Measurements from ENCODE around the gene LRRFIP1. TPM values are rescaled to one million over a fixed set of nuclear protein-coding genes. Genes with fewer than 3 reads are reported as not detected.

The LRRFIP1 gene
- total and polyA plus RNA-seq, 9 of the 15 experiments (the other 6 are each of a cell fraction or from before 2014, with no cell fraction given) = 13.1 to 45.2 (median 31.3) TPM

- no peaks in the 10 kb centered on the region for H3K9me3 ChIP-seq (replicated peaks; ENCODE audit: control insufficient read depth, insufficient read depth, low read depth, low read length)
- peaks cover 3% of the 10 kb centered on the region; the same call in 1 of the 3 replicates for H3K36me3 ChIP-seq (ENCODE audit: control insufficient read depth, insufficient read depth, low read length)
- peaks cover 68% of the 10 kb centered on the region for H3K79me2 ChIP-seq (ENCODE audit: control insufficient read depth, insufficient read depth, low read length)
- H3K4me1 ChIP-seq (replicated peaks in 1 of 2; ENCODE audit: control insufficient read depth in 2 of 2, insufficient read depth in 2 of 2, low read length in 2 of 2) = peaks cover 33 to 44% of the 10 kb centered on the region in 2 experiments
- 71% methylated on average over 10 of the region's 15 CpGs for WGBS (ENCODE audit: insufficient coverage, low coverage, missing lambda C conversion rate)
- no peak overlapping the region for H3K27ac ChIP-seq (ENCODE audit: extremely low read depth, low read depth, low read length)
- no peak overlapping the region for H3K9ac ChIP-seq (ENCODE audit: insufficient read depth in 1 of 2, low read depth in 2 of 2, low read length in 2 of 2)
- ChIA-PET POLR2A (interaction anchor here (1.4 kb wide), 1 partner anchor 16 kb away, joined by 3 read pairs; no protein-coding TSS in a partner anchor), CTCF (ENCODE audit: low intra/inter-chr PET ratio) (no interaction called here)
- H3K4me3 ChIP-seq = no peak overlapping the region
- no peak overlapping the region for H3K4me2 ChIP-seq (ENCODE audit: insufficient read depth, low read length)
- no peak for FAIRE-seq
- H4K20me1 ChIP-seq (replicated peaks; ENCODE audit: control insufficient read depth, insufficient read depth, low read length) = no peaks in the 10 kb centered on the region
- in situ Hi-C loops (cut with MboI) = no loop called here
- peaks cover 8% of the 10 kb centered on the region for H3K9me1 ChIP-seq (ENCODE audit: control insufficient read depth, insufficient read depth, low read length)
- no TSS peak for BruUV-seq (replicated peaks)
- ATAC-seq = no peak
- H2AFZ ChIP-seq (ENCODE audit: low read depth, low read length) = no peak overlapping the region
- no peak for DNase-seq (ENCODE audit: extremely low read depth in 1 of 4, low spot score in 3 of 4)
- intact Hi-C loops (cut with micrococcal nuclease) = no loop called here
- no peak for TF ChIP-seq FOXK2 (conservative IDR thresholded peaks at IDR 0.05 in 1 of 2, IDR thresholded peaks at IDR 0.05 in 1 of 2; ENCODE audit: low read depth in 2 of 2)
- TF ChIP-seq EP400 (IDR thresholded peaks at IDR 0.05) = no peak
- TF ChIP-seq NRF1 (conservative IDR thresholded peaks at IDR 0.05 in 1 of 2, IDR thresholded peaks at IDR 0.05 in 1 of 2) = no peak
- peak; percentile 62 for TF ChIP-seq FOSL1 (tag; conservative IDR thresholded peaks at IDR 0.05)
- TF ChIP-seq HOXB6 (CRISPR knock-in tag; IDR thresholded peaks at IDR 0.05; ENCODE audit: borderline replicate concordance) = no peak
- TF ChIP-seq MLLT1 (IDR thresholded peaks at IDR 0.05) = no peak
- no peak for TF ChIP-seq E2F6 (IDR thresholded peaks at IDR 0.05; ENCODE audit: borderline replicate concordance in 1 of 2, extremely low read depth in 1 of 2, insufficient read depth in 1 of 2, insufficient read length in 1 of 2, low read depth in 1 of 2, low read length in 1 of 2, poor library complexity in 1 of 2, severe bottlenecking in 1 of 2)
- no peaks in the 10 kb centered on the region for H3K27me3 ChIP-seq (ENCODE audit: control insufficient read depth in 2 of 2, insufficient read depth in 2 of 2, low read length in 2 of 2)
Observed at GRCh38 chr2:237704501-237705434, 77.4 kb downstream of the LRRFIP1 start.

Data from K562 (cell line).